Lower lobe of right lung (tissue), 2 donors: Measurements from ENCODE around the gene MR1. TPM values are rescaled to one million over a fixed set of nuclear protein-coding genes. Genes with fewer than 3 reads are reported as not detected.

ENCODE experiments used
- ATAC-seq, 2 donors: fragments of 200-7000 bp; cut with Tn5 transposase; one replicate each; pipeline ENCODE4 v1.9.1; 2020 to 2022; ENCODE audit warnings: mild to moderate bottlenecking in 2 of 2, moderate library complexity in 2 of 2
- DNase-seq: peaks from one replicate; pipeline ENCODE4 v3.0.0-alpha.2; 2020
- H3K27ac ChIP-seq: fragments of 200-600 bp; one replicate; pipeline ENCODE4 v1.8.0; 2022
- H3K27me3 ChIP-seq: fragments of 200-600 bp; one replicate; pipeline ENCODE4 v1.8.0; 2022; ENCODE audit warnings: low read depth
- H3K36me3 ChIP-seq: fragments of 200-600 bp; one replicate; pipeline ENCODE4 v1.8.0; 2022; ENCODE audit warnings: mild to moderate bottlenecking
- H3K4me1 ChIP-seq: fragments of 200-600 bp; one replicate; pipeline ENCODE4 v1.8.0; 2022
- H3K4me3 ChIP-seq: fragments of 200-600 bp; one replicate; pipeline ENCODE4 v1.8.0; 2022; ENCODE audit warnings: mild to moderate bottlenecking
- H3K9me3 ChIP-seq: fragments of 200-600 bp; one replicate; pipeline ENCODE4 v1.8.0; 2022
- CTCF ChIP-seq: fragments of 200-600 bp; IDR thresholded peaks from one replicate; pipeline ENCODE4 v1.8.0; 2022; ENCODE audit warnings: antibody characterized with exemption, mild to moderate bottlenecking
- intact Hi-C: fragments of 100-400 bp; cut with DNase I; formaldehyde crosslinking; loops from one replicate; pipeline ENCODE4 v1.11.0; 2022
- total RNA-seq: library from RNA; stranded (reverse); fragmentation: NEBNext Ultra II Directional; extraction: Animal tissue kit (Norgen Biotek cat#: 25700); gene quantifications from one replicate; pipeline ENCODE4 v1.2.1, GENCODE V29; 2021
- donor health status: DM: no; HTN: yes; CAD: no; lungs with severe emphysema.

The MR1 gene
- total RNA-seq, 1 donor from 2014 or later: 61.4 TPM

GRCh38 chr1:181089676-181090544 is 56.1 kb downstream of the MR1 start:
- intact Hi-C loops: no loop called here
- Histone ChIP-seq H3K27me3 (no peaks in the 10 kb centered on the region), H3K27ac (peak overlapping the region; percentile 93), H3K36me3 (peaks cover 12% of the 10 kb centered on the region), H3K9me3 (no peaks in the 10 kb centered on the region), H3K4me3 (peak overlapping the region; percentile 96), H3K4me1 (peaks cover 51% of the 10 kb centered on the region)
- peak; percentile 67 to 72 for ATAC-seq
- TF ChIP-seq CTCF: peak; percentile 10
- peak; percentile 81 for DNase-seq

- Histone ChIP-seq H3K36me3 (peaks cover 12% of the 10 kb centered on the region), H3K27ac (peak overlapping the region; percentile 93), H3K9me3 (no peaks in the 10 kb centered on the region), H3K4me1 (peaks cover 59% of the 10 kb centered on the region), H3K27me3 (no peaks in the 10 kb centered on the region), H3K4me3 (peak overlapping the region; percentile 96)
- ATAC-seq: peak in 1 of 2 donors; percentile 25
- TF ChIP-seq CTCF: no peak
- DNase-seq: no peak
- intact Hi-C loops: no loop called here
Measured at GRCh38 chr1:181090641-181091126, 56.9 kb downstream of the MR1 start.

GRCh38 chr1:181091309-181092040 is 57.7 kb downstream of the MR1 start:
- peak overlapping the region; percentile 93 for H3K27ac ChIP-seq
- H3K36me3 ChIP-seq: peaks cover 12% of the 10 kb centered on the region
- no peak for ATAC-seq
- no peak for TF ChIP-seq CTCF
- no peak for DNase-seq
- peaks cover 67% of the 10 kb centered on the region for H3K4me1 ChIP-seq
- no peaks in the 10 kb centered on the region for H3K9me3 ChIP-seq
- intact Hi-C loops: no loop called here
- H3K27me3 ChIP-seq: no peaks in the 10 kb centered on the region
- H3K4me3 ChIP-seq: peak overlapping the region; percentile 96

GRCh38 chr1:181092056-181092455 is 58.3 kb downstream of the MR1 start:
- Histone ChIP-seq H3K27me3 (no peaks in the 10 kb centered on the region), H3K4me3 (peak overlapping the region; percentile 96), H3K4me1 (peaks cover 73% of the 10 kb centered on the region), H3K27ac (no peak overlapping the region), H3K36me3 (peaks cover 12% of the 10 kb centered on the region), H3K9me3 (no peaks in the 10 kb centered on the region)
- no peak for TF ChIP-seq CTCF
- intact Hi-C loops: no loop called here
- ATAC-seq (no peak), DNase-seq (no peak)

- peaks cover 76% of the 10 kb centered on the region for H3K4me1 ChIP-seq
- no peak for ATAC-seq
- no peak overlapping the region for H3K27ac ChIP-seq
- peaks cover 12% of the 10 kb centered on the region for H3K36me3 ChIP-seq
- DNase-seq: no peak
- intact Hi-C loops: no loop called here
- H3K9me3 ChIP-seq: no peaks in the 10 kb centered on the region
- TF ChIP-seq CTCF: no peak
- no peaks in the 10 kb centered on the region for H3K27me3 ChIP-seq
- peak overlapping the region; percentile 96 for H3K4me3 ChIP-seq
Measured at GRCh38 chr1:181092883-181093458, 59.2 kb downstream of the MR1 start.
